Middle frontal gyrus (tissue), 1 donor: ENCODE data around the gene COMMD10.
"Not testable (repeated sequence)": the region's sequence is repeated elsewhere in the genome, so short reads cannot be mapped to it uniquely, and the experiment has no call there.

Experiments
- DNase-seq: peaks from one replicate; pipeline ENCODE4 v3.0.0-alpha.2; 2015; ENCODE audit warnings: low spot score; ENCODE audit errors: extremely low spot score

The COMMD10 gene

DNA sequence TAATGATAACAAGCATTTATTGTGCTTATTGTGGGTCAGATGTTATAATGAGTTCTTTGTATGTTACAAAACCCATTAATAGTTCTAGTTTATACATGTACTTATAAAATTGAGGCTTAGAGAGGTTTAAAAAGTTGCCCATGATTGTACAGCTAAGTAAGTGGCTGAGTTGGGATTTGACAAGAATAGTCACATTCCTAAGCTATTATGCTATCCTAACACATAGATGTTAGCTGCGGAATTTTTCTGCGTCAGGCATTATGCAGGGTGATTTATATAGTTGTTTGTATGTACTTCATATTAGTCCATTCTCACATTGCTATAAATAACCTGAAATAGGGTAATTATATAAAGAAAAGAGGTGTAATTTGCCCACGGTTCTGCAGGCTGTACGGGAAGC, 12.5 kb downstream of the COMMD10 start:
- no peak for DNase-seq

DNA sequence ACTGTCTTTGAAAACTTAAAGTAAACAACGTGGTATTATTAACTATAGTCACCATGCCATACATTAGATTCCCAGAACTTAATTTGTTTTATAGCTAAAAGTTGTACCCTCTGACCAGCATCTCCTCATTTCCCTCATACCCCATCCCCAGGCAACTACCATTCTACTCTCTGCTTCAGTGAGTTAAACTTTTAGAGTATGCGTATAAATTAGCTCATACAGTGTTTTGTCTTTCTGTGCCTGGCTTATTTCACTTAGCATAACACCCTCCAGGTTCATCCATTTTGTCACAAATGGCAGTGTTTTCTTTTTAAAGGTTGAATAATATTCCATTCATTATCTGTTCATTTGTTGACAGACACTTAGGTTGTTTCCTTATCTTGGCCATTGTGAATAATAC, 14.2 kb downstream of the COMMD10 start:
- no peak for DNase-seq

DNA sequence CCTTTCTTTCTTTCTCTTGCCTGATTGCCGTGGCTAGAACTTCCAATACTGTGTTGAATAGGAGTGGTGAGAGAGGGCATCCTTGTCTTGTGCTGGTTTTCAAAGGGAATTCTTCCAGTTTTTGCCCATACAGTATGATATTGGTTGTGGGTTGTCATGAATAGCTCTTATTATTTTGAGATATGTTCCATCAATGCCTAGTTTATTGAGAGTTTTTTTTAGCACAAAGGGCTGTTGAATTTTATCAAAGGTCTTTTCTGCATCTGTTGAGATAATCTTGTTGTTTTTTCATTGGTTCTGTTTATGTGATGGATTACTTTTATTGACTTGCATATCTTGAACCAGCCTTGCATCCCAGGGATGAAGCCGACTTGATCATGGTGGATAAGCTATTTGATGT, 20.1 kb downstream of the COMMD10 start:
- DNase-seq: not testable (repeated sequence)

DNA sequence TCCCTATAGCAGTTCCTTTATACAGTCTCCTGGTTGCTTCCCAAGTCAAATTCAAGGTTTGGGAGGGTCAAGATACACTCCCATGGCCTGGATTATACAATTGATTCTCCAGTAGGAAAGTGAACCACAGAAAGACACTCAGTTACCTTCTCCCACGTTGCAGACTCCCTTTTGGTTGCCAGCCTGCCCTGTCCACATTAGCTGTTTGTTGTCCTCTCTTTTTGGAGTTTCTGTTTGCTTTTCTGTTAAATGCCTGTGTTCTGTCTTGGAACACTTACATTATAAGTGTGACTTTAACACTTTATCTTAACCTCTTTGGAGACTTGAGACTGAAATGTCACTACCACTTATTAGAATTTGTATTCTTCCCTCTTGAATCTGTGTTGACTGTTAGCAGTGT, 30.3 kb downstream of the COMMD10 start:
- no peak for DNase-seq

DNA sequence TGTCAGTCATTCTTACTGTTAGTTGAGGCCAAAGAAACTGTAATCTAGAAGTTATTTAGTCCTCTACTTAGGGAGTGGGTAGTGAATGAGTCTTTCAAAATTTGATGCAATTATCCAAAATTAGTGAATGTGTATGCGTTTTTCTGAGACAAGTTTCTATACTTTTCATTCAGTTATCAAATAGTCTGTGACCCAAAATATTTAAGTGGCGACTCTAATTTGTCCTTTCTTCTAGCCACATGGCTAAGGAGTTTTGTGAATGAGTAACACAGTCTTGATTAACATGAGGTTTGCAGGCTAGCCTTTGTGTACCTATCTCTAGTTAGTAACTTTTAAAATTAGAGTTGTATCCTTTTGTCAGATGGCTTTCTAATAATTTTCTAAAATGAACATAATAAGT, 45.6 kb downstream of the COMMD10 start:
- DNase-seq: no peak

DNA sequence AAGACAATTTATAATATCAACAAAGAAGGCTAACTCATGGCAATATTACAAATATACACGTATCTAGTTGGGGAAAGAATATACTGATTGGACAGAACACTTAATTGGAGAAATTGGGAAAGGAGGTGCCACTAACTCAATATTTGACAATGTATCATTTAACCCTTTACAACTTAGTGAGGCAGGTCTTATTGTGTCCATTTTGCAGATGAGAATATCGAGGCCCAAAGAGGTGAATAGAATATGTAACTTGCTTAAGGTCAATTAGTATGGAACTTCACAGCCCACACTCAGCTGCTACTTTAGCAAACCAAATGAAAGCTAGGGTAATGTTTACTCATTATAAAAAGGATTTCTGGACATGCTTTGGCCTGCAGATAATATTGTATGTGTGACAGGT, 46.2 kb downstream of the COMMD10 start:
- no peak for DNase-seq

DNA sequence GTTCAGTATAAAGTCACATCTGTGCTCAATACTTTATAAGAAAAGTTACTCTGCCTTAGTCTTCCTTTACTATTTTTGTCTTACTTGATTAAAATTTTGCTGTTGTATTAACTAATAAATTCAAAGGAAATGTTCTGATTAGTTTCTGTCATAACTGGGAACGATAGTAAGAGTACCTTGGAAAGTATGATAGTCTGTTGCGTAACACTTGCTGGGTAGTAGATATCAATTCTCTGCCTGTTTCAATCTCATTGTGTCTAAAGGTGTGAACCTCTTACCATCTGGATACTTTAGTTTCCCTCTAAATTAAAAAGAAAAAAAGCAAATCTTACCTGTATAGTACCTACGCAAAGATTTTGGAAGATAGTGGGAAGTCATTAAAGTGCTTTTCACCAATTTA, 48.5 kb downstream of the COMMD10 start:
- DNase-seq: no peak

DNA sequence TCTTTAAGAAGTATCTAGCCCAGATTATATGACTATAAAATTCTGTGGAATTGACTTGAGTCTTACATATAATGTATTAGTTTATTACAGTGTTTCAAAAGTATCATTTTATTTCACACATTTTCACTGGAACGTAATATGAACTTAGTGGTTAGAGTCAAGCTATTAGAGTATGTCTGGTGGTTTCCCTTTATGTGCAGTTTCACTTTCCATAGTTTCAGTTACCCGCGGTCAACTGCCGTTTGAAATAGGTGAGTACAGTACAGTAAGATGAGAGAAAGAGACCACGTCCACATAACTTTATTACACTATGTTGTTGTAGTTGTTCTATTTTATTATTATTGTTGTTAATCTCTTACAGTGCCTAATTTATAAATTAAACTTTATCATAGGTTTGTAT, 50.5 kb downstream of the COMMD10 start:
- DNase-seq: no peak

DNA sequence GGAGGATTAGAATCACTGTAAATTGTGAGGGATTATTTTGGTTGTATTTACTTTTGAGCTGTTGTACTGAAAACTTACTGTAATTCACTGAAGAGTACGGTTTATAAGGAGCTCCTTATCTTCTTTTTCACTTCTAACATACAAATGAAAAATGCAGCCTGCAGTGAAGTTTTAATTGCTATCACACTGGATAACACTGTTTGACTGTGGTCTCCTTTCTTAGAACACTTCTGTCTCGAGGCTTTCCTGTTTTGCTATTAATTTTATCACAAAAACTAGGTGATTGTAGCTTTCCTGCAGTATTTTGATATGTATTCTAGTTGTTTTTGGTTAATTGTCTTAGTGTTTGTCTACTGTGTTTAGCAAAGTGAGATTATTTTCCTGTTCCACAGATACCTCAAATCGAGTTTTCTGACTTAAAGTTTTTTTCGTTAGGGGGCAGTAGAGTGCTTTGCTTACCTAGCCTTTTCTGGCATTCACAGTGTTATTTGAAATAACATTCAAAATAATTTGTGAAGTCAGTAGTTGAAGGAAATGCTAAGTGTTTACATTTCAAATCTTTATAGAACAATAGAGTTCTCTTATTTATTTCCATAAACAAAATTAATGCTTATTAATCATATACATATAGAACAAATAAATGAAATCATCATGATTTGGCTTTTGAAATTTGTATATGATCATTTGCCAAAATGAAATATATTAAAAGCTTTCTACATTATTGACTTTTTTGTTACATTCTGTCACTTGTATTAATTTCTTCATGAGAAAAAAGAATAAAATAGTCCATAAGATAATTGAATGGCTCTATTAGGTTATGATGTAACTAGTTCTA, 52.9 kb downstream of the COMMD10 start:
- DNase-seq: peak; percentile 61

DNA sequence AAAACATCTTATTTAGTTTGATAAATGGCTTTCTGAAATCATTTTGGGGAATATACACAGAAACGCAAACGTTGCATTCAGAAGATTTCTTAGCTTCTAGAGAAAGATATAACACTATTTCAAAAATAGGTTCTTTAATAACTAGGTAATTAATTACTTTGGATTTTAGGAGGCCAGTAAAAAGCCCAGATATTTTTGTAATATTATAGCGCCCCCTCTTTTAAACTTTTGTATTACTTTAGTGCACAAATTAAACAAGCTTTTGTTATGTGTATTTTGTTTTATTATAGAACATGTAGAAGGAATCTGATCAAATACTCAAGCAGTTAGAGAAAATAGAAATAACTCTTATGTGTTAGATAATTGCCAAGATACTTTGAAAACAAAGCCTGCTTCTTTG, 57.7 kb downstream of the COMMD10 start:
- no peak for DNase-seq

DNA sequence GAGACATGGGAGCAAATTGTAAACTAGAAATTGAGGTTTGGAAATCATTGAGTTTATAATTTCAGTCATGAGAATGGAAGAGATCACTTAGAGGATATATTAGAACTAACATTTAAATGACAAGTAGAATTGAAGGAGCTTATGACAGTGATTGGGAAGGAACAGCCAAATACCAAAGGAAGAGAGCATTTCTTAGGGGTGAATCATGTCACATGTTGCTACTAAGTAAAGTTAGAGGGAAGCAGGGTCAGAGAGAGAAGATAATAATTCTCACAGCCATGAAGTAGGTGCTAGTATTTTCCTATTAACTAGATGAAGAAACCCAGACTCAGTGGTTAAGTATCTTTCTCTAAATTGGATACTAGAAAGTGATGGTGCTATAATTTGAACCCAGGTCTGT, 59.3 kb downstream of the COMMD10 start:
- DNase-seq: no peak

DNA sequence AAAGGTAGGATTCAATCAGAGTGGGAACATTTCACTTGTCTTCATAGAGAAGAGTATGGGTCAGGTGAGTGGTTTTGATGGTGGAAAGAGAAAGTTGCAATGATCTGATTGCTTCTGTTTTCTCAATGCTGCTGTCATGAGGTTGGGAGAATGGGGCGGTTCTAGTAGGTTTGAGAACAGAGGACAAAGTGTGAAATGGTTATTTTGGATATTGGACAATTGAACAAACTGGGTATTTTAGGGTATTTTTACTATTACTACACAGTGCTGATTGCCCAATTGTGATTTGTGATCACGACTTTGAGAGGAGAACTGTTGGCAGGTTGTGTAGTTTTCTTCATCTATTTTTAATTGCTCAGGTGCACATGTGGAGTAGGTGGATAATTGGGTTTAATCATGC, 60.2 kb downstream of the COMMD10 start:
- no peak for DNase-seq

DNA sequence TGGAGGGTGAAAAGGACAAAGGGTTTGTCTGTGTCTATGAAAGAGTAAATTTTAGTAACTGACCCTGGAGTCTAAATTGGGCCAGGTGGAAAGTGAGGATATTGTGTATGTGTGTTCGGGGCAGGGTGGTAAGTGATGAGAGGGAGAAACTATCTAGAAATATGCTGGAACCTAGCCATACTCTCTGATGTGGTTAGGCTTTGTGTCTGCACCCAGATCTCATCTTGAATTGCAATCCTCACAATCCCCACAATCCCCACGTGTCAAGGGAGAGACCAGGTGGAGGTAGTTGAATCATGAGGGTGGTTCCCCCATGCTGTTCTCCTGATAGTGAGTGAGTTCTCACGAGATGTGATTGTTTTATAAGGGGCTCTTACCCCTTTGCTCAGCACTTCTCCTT, 60.6 kb downstream of the COMMD10 start:
- DNase-seq: no peak

DNA sequence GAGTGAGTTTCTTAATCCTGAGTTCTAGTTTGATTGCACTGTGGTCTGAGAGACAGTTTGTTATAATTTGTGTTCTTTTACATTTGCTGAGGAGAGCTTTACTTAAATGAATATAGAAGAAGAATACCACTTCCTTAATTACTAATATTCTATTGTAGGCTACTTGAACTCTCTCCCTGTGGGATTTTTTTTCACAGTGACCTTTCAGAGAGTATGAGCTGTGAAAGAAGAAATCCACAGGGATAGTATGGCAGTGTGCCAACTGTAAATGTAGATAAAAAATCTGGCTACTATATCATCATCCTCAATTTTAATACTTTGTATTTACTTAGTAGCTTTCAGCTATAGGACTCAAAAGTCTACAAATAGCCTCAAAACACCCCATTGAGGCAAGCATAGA, 67.3 kb downstream of the COMMD10 start:
- no peak for DNase-seq

DNA sequence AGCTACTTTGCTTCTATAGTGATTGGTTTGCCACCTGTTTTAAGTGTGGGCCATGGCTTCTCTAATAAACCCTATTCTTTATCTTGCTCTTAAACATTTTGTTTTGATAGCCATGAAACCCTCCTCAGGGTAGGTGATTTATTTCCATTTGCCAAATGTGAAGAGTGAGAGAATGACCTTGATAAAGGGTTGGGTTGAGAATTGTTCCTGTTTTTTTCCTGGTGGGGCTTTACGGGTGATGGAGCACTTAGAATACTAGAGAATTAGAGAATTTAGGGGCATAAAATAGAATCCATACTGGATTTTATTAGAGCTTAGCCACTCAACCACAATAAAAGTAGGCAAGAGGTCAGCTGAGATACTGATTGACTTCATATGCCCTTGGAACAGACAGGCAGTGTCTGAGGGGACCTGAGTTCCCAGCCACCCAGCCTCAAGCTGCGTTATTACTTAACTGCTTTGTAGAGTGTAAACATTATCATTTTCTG, 68.9 kb downstream of the COMMD10 start:
- DNase-seq: no peak

DNA sequence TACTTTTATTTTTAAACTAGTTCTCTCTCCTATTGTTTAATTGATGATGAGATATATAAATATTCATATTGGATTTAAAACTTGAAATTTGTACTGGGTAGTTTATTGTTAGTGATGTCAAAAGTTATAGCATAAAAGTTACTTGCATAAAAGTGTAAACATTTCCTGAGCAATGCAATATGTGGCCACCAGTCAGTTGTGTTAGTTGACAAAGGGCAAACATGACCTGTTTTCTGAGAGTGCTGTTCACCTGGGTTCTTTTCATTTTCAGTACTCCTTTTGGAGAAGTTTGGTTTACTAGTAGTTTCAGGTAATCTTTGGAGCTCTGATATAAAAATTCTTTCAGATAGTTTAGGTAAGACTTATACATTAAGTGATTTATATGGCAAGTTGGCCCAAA, 69.4 kb downstream of the COMMD10 start:
- no peak for DNase-seq

DNA sequence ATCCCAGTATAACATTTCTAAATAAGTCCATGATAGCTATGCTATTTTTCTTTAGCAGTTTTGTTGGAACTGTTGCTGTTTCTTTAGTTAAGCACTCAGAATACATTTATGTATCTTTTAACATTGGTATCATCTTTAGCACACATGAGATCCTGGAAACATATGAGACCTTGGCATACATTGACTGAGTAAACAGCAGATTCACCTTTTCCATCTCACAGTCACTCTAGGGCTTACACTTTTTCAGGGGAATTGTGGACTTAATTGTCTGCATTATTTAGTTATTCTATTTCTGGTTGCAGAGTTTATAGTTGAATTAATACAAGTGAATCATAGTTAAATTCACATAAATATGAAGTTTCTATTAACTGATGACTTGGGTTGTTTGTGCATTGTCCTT, 70.1 kb downstream of the COMMD10 start:
- no peak for DNase-seq

DNA sequence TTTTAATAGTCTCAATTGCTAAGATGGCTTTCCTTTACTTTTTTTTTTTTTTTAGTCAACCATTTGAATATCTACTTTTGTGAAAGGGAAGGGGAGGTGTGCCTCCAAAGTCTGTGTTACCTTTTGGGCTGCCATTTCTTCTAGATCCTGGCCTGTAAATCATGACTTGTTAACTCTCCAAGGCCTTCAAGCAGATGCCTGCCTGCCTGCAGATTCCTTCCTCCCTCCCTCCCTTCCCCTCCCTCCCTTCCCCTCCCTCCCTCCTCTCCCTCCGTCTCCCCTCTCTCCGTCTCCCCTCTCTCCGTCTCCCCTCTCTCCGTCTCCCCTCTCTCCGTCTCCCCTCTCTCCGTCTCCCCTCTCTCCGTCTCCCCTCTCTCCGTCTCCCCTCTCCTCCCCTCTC, 73.1 kb downstream of the COMMD10 start:
- DNase-seq: no peak

DNA sequence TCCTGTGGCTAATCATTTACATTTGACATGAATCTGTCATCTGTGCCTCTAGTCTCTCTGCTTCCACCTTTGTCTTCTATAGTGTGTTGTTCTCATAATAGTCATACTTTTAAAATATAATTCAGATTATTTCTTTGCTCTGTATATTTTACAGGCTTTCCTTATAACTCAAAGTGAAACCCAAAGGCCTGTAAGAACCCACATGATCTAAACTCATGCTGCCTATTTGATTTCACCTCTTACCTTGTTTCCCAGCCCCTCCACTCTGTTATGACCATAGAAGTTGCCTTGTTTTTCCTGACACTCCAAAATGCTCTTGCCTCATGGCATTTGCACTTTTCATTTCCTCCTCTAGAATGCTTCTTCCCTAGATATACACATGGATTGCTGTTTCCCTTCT, 74.2 kb downstream of the COMMD10 start:
- no peak for DNase-seq

DNA sequence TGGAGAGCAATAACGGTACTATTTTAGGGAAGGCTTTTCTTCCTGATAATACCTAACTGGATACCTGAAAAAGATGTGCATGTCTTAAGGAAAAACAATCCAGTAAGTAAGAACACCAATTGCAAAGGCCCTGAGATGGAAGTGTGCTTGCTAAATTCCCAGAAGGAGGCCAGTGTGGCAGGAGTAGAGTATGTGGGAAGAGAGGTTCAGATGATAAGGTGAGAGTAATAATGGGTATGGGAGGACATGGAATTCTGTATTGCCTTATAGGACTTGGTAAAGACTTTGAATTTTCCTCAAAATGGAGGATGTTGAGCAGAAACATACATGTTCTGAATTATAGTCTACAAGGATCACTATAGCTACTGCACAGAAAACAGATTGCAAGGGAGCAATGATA, 89.3 kb downstream of the COMMD10 start:
- DNase-seq: no peak

DNA sequence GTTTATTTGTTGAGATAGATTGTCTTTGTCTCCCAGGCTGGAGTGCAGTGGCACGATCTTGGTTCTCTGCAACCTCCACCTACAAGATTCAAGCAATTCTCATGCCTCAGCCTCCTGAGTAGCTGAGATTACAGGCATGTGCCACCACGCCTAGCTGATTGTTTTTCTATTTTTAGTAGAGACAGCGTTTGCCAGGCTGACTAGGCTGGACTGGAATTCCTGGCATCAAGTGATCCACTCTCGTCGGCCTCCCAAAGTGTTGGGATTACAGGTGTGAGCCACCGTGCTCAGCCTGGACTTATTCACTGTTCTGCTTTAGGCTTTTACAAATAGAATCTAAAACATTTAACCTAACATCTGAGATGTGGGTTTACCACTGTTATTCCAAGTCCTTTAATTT, 91.3 kb downstream of the COMMD10 start:
- no peak for DNase-seq

DNA sequence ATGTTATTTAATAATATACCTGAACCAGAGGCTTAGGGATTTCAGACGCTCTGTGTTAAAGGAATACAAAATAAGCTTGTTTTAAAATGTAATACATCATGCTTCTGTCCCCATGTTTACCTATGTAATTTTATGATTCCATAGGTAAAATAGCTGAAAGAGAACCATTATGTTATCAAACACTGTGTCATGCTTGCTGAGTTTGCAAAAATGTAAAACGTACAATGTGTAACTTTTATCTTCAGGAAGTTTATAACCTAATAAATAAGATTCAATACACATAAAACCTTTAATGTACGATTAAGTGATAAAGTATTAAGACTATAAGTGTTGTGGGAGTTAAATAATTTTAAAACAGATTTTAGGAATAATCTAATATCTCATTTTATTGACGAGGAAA, 94.1 kb downstream of the COMMD10 start:
- no peak for DNase-seq

DNA sequence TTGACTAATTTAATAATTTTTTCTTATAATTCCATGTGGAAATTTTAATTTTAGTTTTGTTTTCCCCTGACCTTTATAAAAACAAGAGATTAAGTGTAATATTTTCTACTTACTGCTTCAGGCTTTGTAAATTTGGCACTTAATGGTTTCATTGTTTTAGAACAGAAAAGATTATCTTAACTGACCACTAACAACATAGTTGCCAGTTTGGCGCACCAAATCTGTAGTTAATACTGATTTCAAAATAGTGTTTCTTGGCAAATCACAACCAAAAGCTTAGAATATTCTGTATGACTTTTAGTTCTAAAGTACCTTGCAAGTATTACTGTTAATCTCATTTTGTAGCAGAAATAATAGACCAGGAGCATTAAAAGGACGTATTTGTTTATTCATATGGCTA, 124.3 kb downstream of the COMMD10 start:
- no peak for DNase-seq

DNA sequence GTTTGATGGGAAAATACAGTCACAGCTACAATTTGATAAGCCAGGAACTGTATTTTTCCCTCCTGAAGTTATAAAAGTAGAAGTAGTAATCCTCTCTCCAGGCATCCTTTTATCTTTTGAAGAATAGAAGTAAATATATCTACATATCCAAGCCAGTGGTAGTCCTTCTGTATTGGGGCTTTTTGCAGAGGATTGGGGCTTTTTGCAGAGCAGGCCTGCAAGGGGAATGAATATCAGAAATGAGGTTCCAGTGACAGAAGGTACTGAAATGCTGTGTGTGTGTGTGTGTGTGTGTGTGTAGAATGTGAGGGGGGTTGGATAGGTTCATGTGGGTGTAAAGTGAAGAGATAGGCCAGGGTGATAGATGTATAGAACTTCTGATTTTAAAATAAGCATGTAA, 127.4 kb downstream of the COMMD10 start:
- no peak for DNase-seq
